ENCODE measurements around the gene SCCPDH.

DNA sequence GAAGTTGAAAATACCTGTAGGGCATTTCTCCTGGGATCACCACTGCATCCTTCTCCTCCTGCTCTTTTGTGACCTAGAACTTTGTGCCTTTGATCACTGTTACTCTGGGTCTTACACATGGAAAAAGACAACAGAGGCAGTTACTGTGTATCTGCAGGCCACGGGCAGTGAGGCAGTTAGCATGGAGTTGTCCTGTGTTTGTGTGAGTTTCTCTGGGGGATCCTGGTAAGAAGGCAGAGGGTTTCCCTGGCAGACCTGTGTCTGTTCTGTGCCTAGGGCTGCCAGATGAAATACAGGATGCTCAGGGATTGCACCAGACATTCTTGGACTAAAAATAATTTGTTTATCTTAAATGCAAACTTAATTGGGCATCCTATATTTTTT is 44.4 kb upstream of the SCCPDH start:
- TF ChIP-seq POLR2A (IDR thresholded peaks at IDR 0.05; ENCODE audit: low read length) = no peak
- TF ChIP-seq GATA1 (IDR thresholded peaks at IDR 0.05; ENCODE audit: low read depth, low read length) = no peak

Data from erythroblast (primary cell).